Measurements from ENCODE around the gene USP34.

- TF ChIP-seq EZH2 (IDR thresholded peaks at IDR 0.05) (no peak), POLR2AphosphoS5 (IDR thresholded peaks at IDR 0.05; ENCODE audit: borderline replicate concordance, low read depth, low read length) (no peak), FOXP2 (optimal IDR thresholded peaks at IDR 0.05; ENCODE audit: control extremely low read depth, extremely low read length, insufficient read depth) (no peak)
Measured at GRCh38 chr2:61425605-61426155, 45.2 kb downstream of the USP34 start.
